H1 (cell line): ENCODE measurements around the gene RNASEH2A. TPM values are rescaled to one million over a fixed set of nuclear protein-coding genes. Genes with fewer than 3 reads are reported as not detected.

Experiments used
- CTCF ChIA-PET: fragments of 300-600 bp; sonication (Branson Sonifier 250); formaldehyde crosslinking; loops from one replicate; lab custom pipeline; 2021; ENCODE audit not compliant: partially characterized antibody; lab: Charles Lee
- POLR2A ChIA-PET: fragments of 300-600 bp; sonication (Branson Sonifier 250); formaldehyde crosslinking; loops from one replicate; lab custom pipeline; 2021; ENCODE audit warnings: inconsistent platforms; ENCODE audit not compliant: partially characterized antibody; lab: Charles Lee
- DNase-seq, 2 experiments: peaks; one replicate each; pipeline versions ENCODE4 v3.0.0 to v3.0.0-alpha.2; 2010 to 2022; ENCODE audit warnings: low spot score in 2 of 2, low read depth in 1 of 2, mixed read lengths in 1 of 2
- FAIRE-seq: peaks from 2 replicates; lab custom pipeline; 2011; peaks lifted over from hg19 to GRCh38; lab: Jason Lieb, UNC
- H2AFZ ChIP-seq: 2 replicates; pipeline ENCODE4 v1.8.1; 2012; ENCODE audit warnings: low read length, inconsistent platforms
- H2AK5ac ChIP-seq: 2 replicates; pipeline ENCODE4 v1.6.1; 2013; ENCODE audit warnings: low read depth, low read length
- H2BK120ac ChIP-seq: replicated peaks from 2 replicates; pipeline ENCODE3; 2013; ENCODE audit warnings: low read depth, low read length, inconsistent platforms
- H2BK12ac ChIP-seq: 2 replicates; pipeline ENCODE4 v1.6.1; 2013; ENCODE audit warnings: low read depth, low read length
- H2BK15ac ChIP-seq: 2 replicates; pipeline ENCODE4 v1.6.1; 2013; ENCODE audit warnings: low read length
- H2BK20ac ChIP-seq: 2 replicates; pipeline ENCODE4 v1.6.1; 2013; ENCODE audit warnings: low read length
- H2BK5ac ChIP-seq: 2 replicates; pipeline ENCODE4 v1.6.1; 2013; ENCODE audit warnings: low read depth, low read length
- H3K14ac ChIP-seq: 2 replicates; pipeline ENCODE4 v1.6.1; 2013; ENCODE audit warnings: inconsistent platforms; ENCODE audit not compliant: insufficient read length
- H3K18ac ChIP-seq: 2 replicates; pipeline ENCODE4 v1.6.1; 2013; ENCODE audit warnings: low read length; ENCODE audit errors: extremely low read depth
- H3K23ac ChIP-seq: 2 replicates; pipeline ENCODE4 v1.6.1; 2013; ENCODE audit warnings: inconsistent platforms; ENCODE audit not compliant: insufficient read length
- H3K23me2 ChIP-seq: 2 replicates; pipeline ENCODE4 v1.6.1; 2013; ENCODE audit warnings: low read depth, low read length
- H3K27ac ChIP-seq: 2 replicates; pipeline ENCODE4 v1.6.1; 2011; ENCODE audit warnings: low read depth, low read length, inconsistent platforms
- H3K27me3 ChIP-seq, 4 experiments: replicated peaks in 1 of 4; 1 replicate in 1 of 4; 2 replicates in 3 of 4; pipeline versions ENCODE4 v1.6.1 to v1.8.1; 2011 to 2013; ENCODE audit warnings: low read length in 3 of 4, mild to moderate bottlenecking in 3 of 4, inconsistent platforms in 2 of 4, mixed read lengths in 2 of 4, moderate library complexity in 1 of 4; ENCODE audit not compliant: control insufficient read depth in 3 of 4, insufficient read depth in 3 of 4; ENCODE audit errors: extremely low read depth in 1 of 4
- H3K36me3 ChIP-seq, 4 experiments: 2 replicates each; pipeline versions ENCODE4 v1.6.1 to v1.8.1; 2011 to 2013; ENCODE audit warnings: mild to moderate bottlenecking in 4 of 4, low read length in 3 of 4, moderate library complexity in 2 of 4, control low read depth in 1 of 4, inconsistent platforms in 1 of 4; ENCODE audit not compliant: insufficient read depth in 4 of 4, control insufficient read depth in 2 of 4
- H3K4ac ChIP-seq: replicated peaks from 2 replicates; pipeline ENCODE3; 2013; ENCODE audit warnings: low read length, low read depth, mixed read lengths, inconsistent platforms; ENCODE audit not compliant: insufficient read length
- H3K4me1 ChIP-seq, 4 experiments: replicated peaks in 1 of 4; 1 replicate in 1 of 4; 2 replicates in 3 of 4; pipeline versions ENCODE4 v1.6.1 to v1.8.1; 2011 to 2013; ENCODE audit warnings: low read length in 3 of 4, inconsistent platforms in 2 of 4, mixed read lengths in 1 of 4; ENCODE audit not compliant: insufficient read depth in 4 of 4, control insufficient read depth in 3 of 4
- H3K4me2 ChIP-seq, 2 experiments: 2 replicates each; pipeline versions ENCODE4 v1.6.1 to v1.8.1; 2011 to 2013; ENCODE audit warnings: low read depth in 2 of 2, low read length in 2 of 2, control low read depth in 1 of 2, inconsistent platforms in 1 of 2, mild to moderate bottlenecking in 1 of 2; ENCODE audit not compliant: insufficient read depth in 1 of 2
- H3K4me3 ChIP-seq, 4 experiments: fragments of 200-600, 300-600 bp in 1 of 4; sonication (generic), shearing (Covaris generic), sonication (Bioruptor Twin) in 1 of 4; 2 replicates each; pipeline versions ENCODE4 v1.5.1 to v1.8.1; 2011 to 2016; ENCODE audit warnings: low read length in 4 of 4, low read depth in 3 of 4, control low read depth in 2 of 4, inconsistent platforms in 2 of 4, mild to moderate bottlenecking in 2 of 4, mixed read lengths in 1 of 4, moderate library complexity in 1 of 4; ENCODE audit not compliant: insufficient read depth in 2 of 4; ENCODE audit errors: extremely low read depth in 1 of 4
- H3K56ac ChIP-seq: replicated peaks from 2 replicates; pipeline ENCODE3; 2013; ENCODE audit warnings: low read depth, mild to moderate bottlenecking, mixed read lengths, low read length, inconsistent platforms; ENCODE audit not compliant: insufficient read length
- H3K79me1 ChIP-seq: 2 replicates; pipeline ENCODE4 v1.6.1; 2013; ENCODE audit warnings: low read depth, low read length, control low read depth
- H3K79me2 ChIP-seq, 2 experiments: 2 replicates each; pipeline versions ENCODE4 v1.6.1 to v1.8.1; 2012 to 2013; ENCODE audit warnings: low read length in 2 of 2, mild to moderate bottlenecking in 2 of 2, inconsistent platforms in 1 of 2; ENCODE audit not compliant: insufficient read depth in 2 of 2, control insufficient read depth in 1 of 2
- H3K9ac ChIP-seq, 4 experiments: replicated peaks in 1 of 4; 1 replicate in 1 of 4; 2 replicates in 3 of 4; pipeline versions ENCODE4 v1.6.1 to v1.8.1; 2011 to 2013; ENCODE audit warnings: low read depth in 3 of 4, low read length in 3 of 4, control low read depth in 2 of 4, mild to moderate bottlenecking in 2 of 4, moderate library complexity in 2 of 4, inconsistent platforms in 1 of 4; ENCODE audit errors: extremely low read depth in 1 of 4
- H3K9me3 ChIP-seq, 2 experiments: 2 replicates each; pipeline versions ENCODE4 v1.6.1 to v1.8.1; 2012 to 2013; ENCODE audit warnings: mild to moderate bottlenecking in 2 of 2, moderate library complexity in 2 of 2, control low read depth in 1 of 2, inconsistent platforms in 1 of 2, low read depth in 1 of 2, low read length in 1 of 2, mixed read lengths in 1 of 2; ENCODE audit not compliant: insufficient read depth in 2 of 2
- H4K20me1 ChIP-seq, 2 experiments: replicated peaks in 1 of 2; 2 replicates each; pipeline versions ENCODE3 to v1.8.1; 2011 to 2013; ENCODE audit warnings: inconsistent platforms in 2 of 2, low read length in 2 of 2, mild to moderate bottlenecking in 1 of 2; ENCODE audit not compliant: insufficient read depth in 2 of 2, control insufficient read depth in 1 of 2
- H4K5ac ChIP-seq: 2 replicates; pipeline ENCODE4 v1.6.1; 2013; ENCODE audit warnings: low read length, low read depth, mixed read lengths, inconsistent platforms; ENCODE audit not compliant: insufficient read length
- H4K8ac ChIP-seq: 2 replicates; pipeline ENCODE4 v1.8.0; 2013; ENCODE audit warnings: mild to moderate bottlenecking, moderate library complexity, low read length, inconsistent platforms; ENCODE audit not compliant: insufficient read depth; ENCODE audit errors: extremely low read depth
- H4K91ac ChIP-seq: replicated peaks from 2 replicates; pipeline ENCODE3; 2013; ENCODE audit warnings: low read length, mixed read lengths, inconsistent platforms; ENCODE audit not compliant: insufficient read length
- EP300 ChIP-seq, 2 experiments: IDR thresholded peaks; 1 replicate in 1 of 2; 2 replicates in 1 of 2; pipeline ENCODE4 v1.6.1; 2011 to 2012; ENCODE audit warnings: low read depth in 2 of 2, low read length in 2 of 2, mild to moderate bottlenecking in 2 of 2, borderline replicate concordance in 1 of 2, inconsistent platforms in 1 of 2, moderate library complexity in 1 of 2
- WGBS, 2 experiments: shearing (Covaris generic) in 1 of 2; methylation state at CpG; one replicate each; pipeline versions ENCODE4 v1.1.6 to v1.1.7; 2013 to 2015; ENCODE audit warnings: low lambda C conversion rate in 2 of 2, mixed read lengths in 2 of 2, inconsistent platforms in 1 of 2, low coverage in 1 of 2, missing lambda C conversion rate in 1 of 2; ENCODE audit not compliant: insufficient replicate concordance in 2 of 2, insufficient coverage in 1 of 2, insufficient read length in 1 of 2; ENCODE audit errors: extremely low coverage in 1 of 2, missing lambda C conversion rate in 1 of 2; 5-methylcytosine and 5-hydroxymethylcytosine counted together
- polyA plus RNA-seq, 7 experiments: library from polyadenylated mRNA; depleted of rRNA in 3 of 7; stranded (reverse) in 5 of 7; unstranded in 2 of 7; fragments of >200 nt in 5 of 7; fragments of 200-250 nt in 2 of 7; gene quantifications; 1 replicate in 5 of 7; 2 replicates in 1 of 7; 4 replicates in 1 of 7; pipeline versions ENCODE4 v1.2.1 to v1.2.3, GENCODE V29; 2011 to 2013; ENCODE audit warnings: missing spikeins in 2 of 7, mixed read lengths in 2 of 7
- total RNA-seq: library from RNA; stranded (reverse); fragmentation: NEBNext Ultra II Directional; extraction: Animal tissue kit (Norgen Biotek cat#: 25700); gene quantifications from 2 replicates; pipeline ENCODE4 v1.2.1, GENCODE V29; 2021
- TF ChIP-seq, protein P1 (sequence below), 3 experiments: IDR thresholded peaks; 1 replicate in 2 of 3; 2 replicates in 1 of 3; pipeline versions ENCODE4 v1.5.1 to v1.6.1; 2011; ENCODE audit warnings: low read length in 3 of 3, mild to moderate bottlenecking in 3 of 3, inconsistent platforms in 2 of 3, low read depth in 1 of 3, moderate library complexity in 1 of 3; ENCODE audit not compliant: insufficient read depth in 1 of 3; ENCODE audit errors: control extremely low read depth in 1 of 3

Gene RNASEH2A
- total and polyA plus RNA-seq, 2 of the 8 experiments (the other 6 are each of a cell fraction or from before 2014, with no cell fraction given): 67.5 to 120 TPM

DNA sequence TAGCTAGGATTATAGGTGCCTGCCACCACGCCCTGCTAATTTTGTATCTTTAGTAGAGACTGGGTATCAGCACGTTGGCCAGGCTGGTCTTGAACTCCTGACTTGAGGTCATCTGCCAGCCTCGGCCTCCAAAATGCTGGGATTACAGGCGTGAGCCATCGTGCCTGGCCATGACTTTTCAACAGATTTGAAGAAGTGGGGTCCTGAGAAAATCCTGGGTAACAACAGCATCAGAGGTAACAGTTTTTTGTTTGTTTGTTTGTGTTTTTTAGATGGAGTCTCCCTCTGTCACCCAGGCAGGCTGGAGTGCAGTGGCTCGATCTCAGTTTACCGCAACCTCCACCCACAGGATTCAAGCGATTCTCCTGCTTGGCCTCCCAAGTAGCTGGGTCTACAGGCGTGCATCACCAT, 11.4 kb upstream of the RNASEH2A start:
- Histone ChIP-seq H2BK5ac (no peak overlapping the region), H3K56ac (no peak overlapping the region), H3K4me2 (no peak overlapping the region), H3K27ac (no peak overlapping the region), H2BK120ac (no peak overlapping the region), H4K8ac (no peak overlapping the region; the same call in 1 of the 2 replicates), H3K9me3 (no peaks in the 10 kb centered on the region), H4K91ac (no peak overlapping the region), H2AK5ac (no peak overlapping the region), H3K4me3 (no peak overlapping the region), H3K36me3 (peaks cover 7 to 12% (median 8%) of the 10 kb centered on the region in 4 experiments; a peak in 7 of 8 replicates), H3K14ac (no peak overlapping the region), H3K79me2 (no peaks in the 10 kb centered on the region), H2BK15ac (no peak overlapping the region), H3K9ac (no peak overlapping the region), H3K18ac (no peak overlapping the region), H3K23me2 (peaks cover 29% of the 10 kb centered on the region), H2AFZ (no peak overlapping the region), H3K27me3 (peaks cover 0 to 18% (median 13%) of the 10 kb centered on the region in 4 experiments; a peak in 5 of 7 replicates), H2BK12ac (no peak overlapping the region), H2BK20ac (no peak overlapping the region), H4K20me1 (no peaks in the 10 kb centered on the region), H3K23ac (no peak overlapping the region), H4K5ac (no peak overlapping the region), H3K4me1 (peaks cover 5 to 25% (median 17%) of the 10 kb centered on the region in 4 experiments), H3K4ac (no peak overlapping the region), H3K79me1 (no peaks in the 10 kb centered on the region)
- FAIRE-seq: no peak
- TF ChIP-seq, protein P1, sequence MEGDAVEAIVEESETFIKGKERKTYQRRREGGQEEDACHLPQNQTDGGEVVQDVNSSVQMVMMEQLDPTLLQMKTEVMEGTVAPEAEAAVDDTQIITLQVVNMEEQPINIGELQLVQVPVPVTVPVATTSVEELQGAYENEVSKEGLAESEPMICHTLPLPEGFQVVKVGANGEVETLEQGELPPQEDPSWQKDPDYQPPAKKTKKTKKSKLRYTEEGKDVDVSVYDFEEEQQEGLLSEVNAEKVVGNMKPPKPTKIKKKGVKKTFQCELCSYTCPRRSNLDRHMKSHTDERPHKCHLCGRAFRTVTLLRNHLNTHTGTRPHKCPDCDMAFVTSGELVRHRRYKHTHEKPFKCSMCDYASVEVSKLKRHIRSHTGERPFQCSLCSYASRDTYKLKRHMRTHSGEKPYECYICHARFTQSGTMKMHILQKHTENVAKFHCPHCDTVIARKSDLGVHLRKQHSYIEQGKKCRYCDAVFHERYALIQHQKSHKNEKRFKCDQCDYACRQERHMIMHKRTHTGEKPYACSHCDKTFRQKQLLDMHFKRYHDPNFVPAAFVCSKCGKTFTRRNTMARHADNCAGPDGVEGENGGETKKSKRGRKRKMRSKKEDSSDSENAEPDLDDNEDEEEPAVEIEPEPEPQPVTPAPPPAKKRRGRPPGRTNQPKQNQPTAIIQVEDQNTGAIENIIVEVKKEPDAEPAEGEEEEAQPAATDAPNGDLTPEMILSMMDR (IDR thresholded peaks at IDR 0.05; ENCODE audit: control extremely low read depth in 1 of 3, insufficient read depth in 1 of 3, low read depth in 1 of 3, low read length in 3 of 3): no peak
- no peak for TF ChIP-seq EP300 (IDR thresholded peaks at IDR 0.05; ENCODE audit: borderline replicate concordance in 1 of 2, low read depth in 2 of 2, low read length in 2 of 2)
- no peak for DNase-seq
- ChIA-PET POLR2A (interaction anchor here (0.5 to 15.2 kb wide), 13 partner anchors 11 to 117 kb away, joined by 3 to 317 read pairs (median 5); partner anchors contain the start of genes GET3, HOOK2, RNASEH2A and RTBDN), CTCF (interaction anchor here (0.6 to 17.9 kb wide), 17 partner anchors 8 to 156 kb away, joined by 3 to 288 read pairs (median 6); partner anchors contain the start of gene RNASEH2A)
- WGBS, 2 experiments: 93% methylated on average over 9 of the region's 9 CpGs; no CpG with 5 or more reads in 1 of the 2 experiments
